Measurements from ENCODE around the gene ATP5IF1.

Gene ATP5IF1

DNA sequence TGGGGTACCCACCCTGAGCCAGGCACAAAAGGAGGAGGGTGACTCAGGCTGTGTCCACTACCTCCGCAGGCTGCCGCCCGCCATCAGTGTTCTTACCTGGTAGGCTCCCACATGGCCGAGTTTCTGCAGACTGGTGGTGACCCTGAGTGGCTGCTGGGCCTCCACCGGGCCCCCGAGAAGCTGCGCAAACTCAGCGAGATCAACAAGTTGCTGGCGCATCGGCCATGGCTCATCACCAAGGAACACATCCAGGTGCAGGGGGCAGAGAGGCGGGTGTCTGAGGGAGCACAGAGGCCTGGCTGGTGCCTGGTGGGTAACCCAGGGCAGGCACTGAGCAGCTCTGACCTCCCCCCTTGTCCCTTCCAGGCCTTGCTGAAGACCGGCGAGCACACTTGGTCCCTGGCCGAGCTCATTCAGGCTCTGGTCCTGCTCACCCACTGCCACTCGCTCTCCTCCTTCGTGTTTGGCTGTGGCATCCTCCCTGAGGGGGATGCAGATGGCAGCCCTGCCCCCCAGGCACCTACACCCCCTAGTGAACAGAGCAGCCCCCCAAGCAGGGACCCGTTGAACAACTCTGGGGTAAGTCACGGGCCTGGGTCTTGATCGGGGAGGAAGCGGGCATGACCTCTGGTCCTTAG lies 36.4 kb downstream of the ATP5IF1 start:
- Histone ChIP-seq H3K36me3 (ENCODE audit: control insufficient read depth in 1 of 2, insufficient read depth in 2 of 2, low read length in 2 of 2) (peaks cover 30 to 62% of the 10 kb centered on the region in 2 donors), H3K27ac (ENCODE audit: low read length) (no peak overlapping the region), H3K27me3 (ENCODE audit: low read depth, low read length) (no peaks in the 10 kb centered on the region), H3K4me3 (ENCODE audit: low read depth in 1 of 2, low read length in 2 of 2) (no peak overlapping the region), H3K4me1 (ENCODE audit: control insufficient read depth in 1 of 2, insufficient read depth in 2 of 2, low read length in 2 of 2) (peaks cover 0 to 4% of the 10 kb centered on the region in 2 donors), H3K9me3 (ENCODE audit: control insufficient read depth in 1 of 2, low read length in 2 of 2) (no peaks in the 10 kb centered on the region)

DNA sequence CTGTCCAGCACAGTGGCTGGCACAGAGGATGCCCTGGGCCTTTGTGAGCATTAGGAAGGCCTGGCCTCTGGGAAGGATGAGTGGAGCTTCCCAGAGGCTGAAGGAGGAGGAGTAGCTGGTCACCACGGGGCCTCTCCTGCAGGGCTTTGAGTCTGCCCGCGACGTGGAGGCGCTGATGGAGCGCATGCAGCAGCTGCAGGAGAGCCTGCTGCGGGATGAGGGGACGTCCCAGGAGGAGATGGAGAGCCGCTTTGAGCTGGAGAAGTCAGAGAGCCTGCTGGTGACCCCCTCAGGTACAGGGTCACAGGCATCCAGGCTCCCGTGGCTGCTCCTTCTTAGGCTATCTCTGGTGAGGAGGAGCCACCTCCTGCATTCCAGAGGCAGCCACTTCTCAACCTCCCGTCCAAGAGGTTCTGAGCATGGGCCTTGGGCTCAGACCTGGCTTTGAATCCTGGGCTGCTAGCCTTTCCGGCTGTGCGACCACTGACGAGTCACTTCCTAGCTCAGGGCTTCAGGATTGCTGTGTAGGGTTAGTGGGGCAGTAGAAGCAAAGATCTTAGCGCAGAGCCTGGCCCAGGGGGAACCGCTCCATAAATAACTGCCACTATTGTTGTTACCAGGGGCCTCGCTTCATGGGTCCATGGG lies 37.4 kb downstream of the ATP5IF1 start:
- H3K4me3 ChIP-seq (ENCODE audit: low read depth in 1 of 2, low read length in 2 of 2): no peak overlapping the region
- no peaks in the 10 kb centered on the region for H3K4me1 ChIP-seq (ENCODE audit: control insufficient read depth in 1 of 2, insufficient read depth in 2 of 2, low read length in 2 of 2)
- no peaks in the 10 kb centered on the region for H3K9me3 ChIP-seq (ENCODE audit: control insufficient read depth in 1 of 2, low read length in 2 of 2)
- H3K27me3 ChIP-seq (ENCODE audit: low read depth, low read length): no peaks in the 10 kb centered on the region
- no peak overlapping the region for H3K27ac ChIP-seq (ENCODE audit: low read length)
- peaks cover 38 to 71% of the 10 kb centered on the region in 2 donors for H3K36me3 ChIP-seq (ENCODE audit: control insufficient read depth in 1 of 2, insufficient read depth in 2 of 2, low read length in 2 of 2)

DNA sequence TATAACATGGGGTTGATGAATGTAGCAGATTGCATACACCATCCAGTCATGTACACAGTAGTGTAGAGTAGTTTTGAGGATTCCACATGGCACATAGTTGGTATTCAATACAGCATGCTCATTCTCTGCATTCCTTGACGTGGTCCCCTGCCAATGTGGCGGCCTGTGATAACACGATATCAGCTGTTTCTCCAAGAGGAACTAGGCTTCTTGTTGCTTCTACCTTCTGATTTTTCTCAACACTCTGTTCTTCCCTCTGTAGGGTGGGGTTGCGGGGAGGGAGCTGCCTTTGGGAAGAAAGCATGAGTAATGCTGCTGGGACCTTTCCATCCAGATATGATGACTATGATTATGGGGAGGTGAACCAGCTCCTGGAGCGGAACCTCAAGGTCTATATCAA lies 42.8 kb downstream of the ATP5IF1 start:
- Histone ChIP-seq H3K27ac (ENCODE audit: low read length) (no peak overlapping the region), H3K36me3 (ENCODE audit: control insufficient read depth in 1 of 2, insufficient read depth in 2 of 2, low read length in 2 of 2) (peaks cover 56 to 80% of the 10 kb centered on the region in 2 donors), H3K4me3 (ENCODE audit: low read depth in 1 of 2, low read length in 2 of 2) (no peak overlapping the region), H3K4me1 (ENCODE audit: control insufficient read depth in 1 of 2, insufficient read depth in 2 of 2, low read length in 2 of 2) (peaks cover 0 to 5% of the 10 kb centered on the region in 2 donors), H3K27me3 (ENCODE audit: low read depth, low read length) (no peaks in the 10 kb centered on the region), H3K9me3 (ENCODE audit: control insufficient read depth in 1 of 2, low read length in 2 of 2) (no peaks in the 10 kb centered on the region)

DNA sequence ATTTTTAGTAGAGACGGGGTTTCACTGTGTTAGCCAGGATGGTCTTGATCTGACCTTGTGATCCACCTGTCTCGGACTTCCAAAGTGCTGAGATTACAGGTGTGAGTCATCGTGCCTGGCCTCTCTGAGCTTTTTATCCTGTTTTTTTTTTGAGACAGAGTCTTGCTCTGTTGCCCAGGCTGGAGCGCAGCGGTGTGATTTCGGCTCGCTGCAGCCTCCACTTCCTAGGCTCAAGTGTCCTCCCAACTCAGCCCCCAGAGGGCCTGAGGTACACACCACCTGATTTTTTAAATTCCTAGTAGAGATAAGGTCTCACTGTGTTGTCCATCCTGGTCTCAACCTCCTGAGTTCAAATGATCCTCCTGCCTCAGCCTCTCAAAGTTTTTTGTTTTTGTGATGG lies 43.8 kb downstream of the ATP5IF1 start:
- Histone ChIP-seq H3K27ac (ENCODE audit: low read length) (no peak overlapping the region), H3K4me3 (ENCODE audit: low read depth in 1 of 2, low read length in 2 of 2) (no peak overlapping the region), H3K4me1 (ENCODE audit: control insufficient read depth in 1 of 2, insufficient read depth in 2 of 2, low read length in 2 of 2) (peaks cover 0 to 5% of the 10 kb centered on the region in 2 donors), H3K27me3 (ENCODE audit: low read depth, low read length) (no peaks in the 10 kb centered on the region), H3K36me3 (ENCODE audit: control insufficient read depth in 1 of 2, insufficient read depth in 2 of 2, low read length in 2 of 2) (peaks cover 48 to 70% of the 10 kb centered on the region in 2 donors), H3K9me3 (ENCODE audit: control insufficient read depth in 1 of 2, low read length in 2 of 2) (no peaks in the 10 kb centered on the region)

DNA sequence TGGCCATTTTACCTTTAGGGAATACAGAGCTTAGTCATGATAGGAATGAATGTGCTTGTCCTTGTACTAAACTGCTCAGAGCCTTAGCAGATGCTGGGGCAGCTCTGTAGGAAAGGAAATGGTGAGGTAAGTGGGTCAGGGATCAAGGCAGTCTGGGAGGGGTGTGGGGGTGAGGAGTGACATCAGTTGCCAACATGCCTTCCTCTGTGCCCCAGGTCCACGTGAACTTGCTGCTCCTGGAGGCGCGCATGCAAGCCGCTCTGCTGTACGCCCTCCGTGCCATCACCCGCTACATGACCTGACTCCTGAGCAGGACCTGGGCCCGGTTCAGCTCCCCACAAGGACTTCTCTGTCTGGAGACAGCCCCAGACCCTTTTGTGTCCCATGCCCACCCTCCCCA lies 44.6 kb downstream of the ATP5IF1 start:
- Histone ChIP-seq H3K9me3 (ENCODE audit: control insufficient read depth in 1 of 2, low read length in 2 of 2) (no peaks in the 10 kb centered on the region), H3K27me3 (ENCODE audit: low read depth, low read length) (no peaks in the 10 kb centered on the region), H3K4me3 (ENCODE audit: low read depth in 1 of 2, low read length in 2 of 2) (no peak overlapping the region), H3K27ac (ENCODE audit: low read length) (no peak overlapping the region), H3K4me1 (ENCODE audit: control insufficient read depth in 1 of 2, insufficient read depth in 2 of 2, low read length in 2 of 2) (peaks cover 0 to 5% of the 10 kb centered on the region in 2 donors), H3K36me3 (ENCODE audit: control insufficient read depth in 1 of 2, insufficient read depth in 2 of 2, low read length in 2 of 2) (peaks cover 45 to 63% of the 10 kb centered on the region in 2 donors)

DNA sequence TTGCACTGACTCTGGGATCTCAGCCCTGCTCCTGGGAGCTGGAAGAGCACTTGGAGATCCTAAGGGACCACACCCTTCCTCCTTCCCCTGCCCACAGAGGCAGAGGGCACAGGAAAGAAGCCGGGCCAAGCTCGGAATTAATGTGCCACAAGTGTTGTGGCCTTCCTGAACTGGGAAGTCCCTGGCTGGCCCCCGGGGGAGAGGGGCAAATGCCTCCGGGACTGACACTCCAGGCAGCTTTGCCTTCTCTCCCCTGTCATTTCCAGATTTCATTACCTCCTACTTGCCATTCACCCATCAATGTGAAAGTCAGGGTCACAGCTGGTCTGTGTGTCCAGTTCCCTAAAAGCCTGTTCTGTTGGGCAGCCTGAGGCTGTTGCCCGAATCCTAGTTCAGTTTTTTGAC lies 45.1 kb downstream of the ATP5IF1 start:
- Histone ChIP-seq H3K9me3 (ENCODE audit: control insufficient read depth in 1 of 2, low read length in 2 of 2) (no peaks in the 10 kb centered on the region), H3K4me3 (ENCODE audit: low read depth in 1 of 2, low read length in 2 of 2) (no peak overlapping the region), H3K36me3 (ENCODE audit: control insufficient read depth in 1 of 2, insufficient read depth in 2 of 2, low read length in 2 of 2) (peaks cover 45 to 58% of the 10 kb centered on the region in 2 donors), H3K4me1 (ENCODE audit: control insufficient read depth in 1 of 2, insufficient read depth in 2 of 2, low read length in 2 of 2) (peaks cover 0 to 5% of the 10 kb centered on the region in 2 donors), H3K27ac (ENCODE audit: low read length) (no peak overlapping the region), H3K27me3 (ENCODE audit: low read depth, low read length) (no peaks in the 10 kb centered on the region)

DNA sequence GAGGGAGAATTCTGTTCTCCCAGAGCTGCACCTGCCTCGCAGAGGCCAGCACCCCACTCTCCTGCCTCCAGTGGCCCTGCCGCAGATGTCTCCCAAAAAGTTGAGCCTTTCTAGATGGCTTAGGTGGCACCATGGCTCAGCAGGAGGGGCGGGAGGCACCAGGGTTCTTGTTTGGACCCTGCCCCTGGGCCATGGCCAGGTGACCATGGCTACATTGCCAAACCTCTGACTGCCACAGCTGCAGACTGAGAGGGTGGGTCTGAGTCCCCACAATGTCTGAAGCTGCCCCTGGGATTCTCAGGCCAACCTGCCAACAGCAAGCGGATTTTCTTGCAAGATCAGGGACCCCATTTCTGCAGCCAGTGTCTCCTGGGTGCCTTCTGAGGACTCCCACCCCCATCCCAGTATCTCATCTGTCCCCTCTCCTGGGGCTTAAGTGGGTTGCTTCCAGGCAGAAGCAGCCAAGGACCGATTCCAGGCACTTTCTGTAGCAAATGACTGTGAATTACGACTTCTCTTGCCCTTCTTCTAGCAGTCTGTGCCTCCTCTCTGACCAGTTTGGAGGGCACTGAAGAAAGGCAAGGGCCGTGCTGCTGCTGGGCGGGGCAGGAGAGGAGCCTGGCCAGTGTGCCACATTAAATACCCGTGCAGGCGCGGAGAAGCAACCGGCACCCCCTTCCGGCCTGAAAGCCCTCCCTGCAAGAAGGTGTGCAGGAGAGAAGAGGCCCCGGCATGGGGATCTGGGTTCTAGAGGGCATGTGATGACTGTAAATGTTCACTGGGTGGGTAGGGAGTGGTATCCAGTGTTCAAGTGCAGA lies 45.9 kb downstream of the ATP5IF1 start:
- H3K36me3 ChIP-seq (ENCODE audit: control insufficient read depth in 1 of 2, insufficient read depth in 2 of 2, low read length in 2 of 2): peaks cover 45 to 55% of the 10 kb centered on the region in 2 donors
- H3K4me3 ChIP-seq (ENCODE audit: low read depth in 1 of 2, low read length in 2 of 2): no peak overlapping the region
- no peaks in the 10 kb centered on the region for H3K27me3 ChIP-seq (ENCODE audit: low read depth, low read length)
- H3K4me1 ChIP-seq (ENCODE audit: control insufficient read depth in 1 of 2, insufficient read depth in 2 of 2, low read length in 2 of 2): peaks cover 0 to 5% of the 10 kb centered on the region in 2 donors
- H3K9me3 ChIP-seq (ENCODE audit: control insufficient read depth in 1 of 2, low read length in 2 of 2): no peaks in the 10 kb centered on the region
- H3K27ac ChIP-seq (ENCODE audit: low read length): no peak overlapping the region

- H3K9me3 ChIP-seq (ENCODE audit: control insufficient read depth in 1 of 2, low read length in 2 of 2): no peaks in the 10 kb centered on the region
- no peak overlapping the region for H3K4me3 ChIP-seq (ENCODE audit: low read depth in 1 of 2, low read length in 2 of 2)
- H3K27ac ChIP-seq (ENCODE audit: low read length): no peak overlapping the region
- no peaks in the 10 kb centered on the region for H3K27me3 ChIP-seq (ENCODE audit: low read depth, low read length)
- H3K36me3 ChIP-seq (ENCODE audit: control insufficient read depth in 1 of 2, insufficient read depth in 2 of 2, low read length in 2 of 2): peaks cover 38 to 48% of the 10 kb centered on the region in 2 donors
- peaks cover 0 to 5% of the 10 kb centered on the region in 2 donors for H3K4me1 ChIP-seq (ENCODE audit: control insufficient read depth in 1 of 2, insufficient read depth in 2 of 2, low read length in 2 of 2)
Measured at GRCh38 chr1:28282426-28283407, 46.8 kb downstream of the ATP5IF1 start.

- Histone ChIP-seq H3K9me3 (ENCODE audit: control insufficient read depth in 1 of 2, low read length in 2 of 2) (no peaks in the 10 kb centered on the region), H3K36me3 (ENCODE audit: control insufficient read depth in 1 of 2, insufficient read depth in 2 of 2, low read length in 2 of 2) (peaks cover 13 to 17% of the 10 kb centered on the region in 2 donors), H3K4me1 (ENCODE audit: control insufficient read depth in 1 of 2, insufficient read depth in 2 of 2, low read length in 2 of 2) (peaks cover 0 to 3% of the 10 kb centered on the region in 2 donors), H3K4me3 (ENCODE audit: low read depth in 1 of 2, low read length in 2 of 2) (no peak overlapping the region), H3K27me3 (ENCODE audit: low read depth, low read length) (no peaks in the 10 kb centered on the region), H3K27ac (ENCODE audit: low read length) (no peak overlapping the region)
Measured at GRCh38 chr1:28286111-28286510, 50.2 kb downstream of the ATP5IF1 start.
